Upper lobe of left lung (tissue), 4 donors: ENCODE measurements around the gene ASTN2.

ENCODE experiments used
- POLR2AphosphoS5 ChIP-seq, 2 donors: sonication (generic); formaldehyde crosslinking; IDR thresholded peaks; one replicate each; pipeline ENCODE4 v1.5.1; 2017; ENCODE audit warnings: antibody characterized with exemption in 2 of 2
- TF ChIP-seq, protein P1 (sequence below), 6 experiments: fragments of 450-650 bp in 4 of 6; fragments of 200-600 bp in 2 of 6; sonication (generic) in 2 of 6; IDR thresholded peaks; one replicate each; pipeline ENCODE4 v1.5.1; 2016 to 2019; ENCODE audit warnings: antibody characterized with exemption in 6 of 6

DNA sequence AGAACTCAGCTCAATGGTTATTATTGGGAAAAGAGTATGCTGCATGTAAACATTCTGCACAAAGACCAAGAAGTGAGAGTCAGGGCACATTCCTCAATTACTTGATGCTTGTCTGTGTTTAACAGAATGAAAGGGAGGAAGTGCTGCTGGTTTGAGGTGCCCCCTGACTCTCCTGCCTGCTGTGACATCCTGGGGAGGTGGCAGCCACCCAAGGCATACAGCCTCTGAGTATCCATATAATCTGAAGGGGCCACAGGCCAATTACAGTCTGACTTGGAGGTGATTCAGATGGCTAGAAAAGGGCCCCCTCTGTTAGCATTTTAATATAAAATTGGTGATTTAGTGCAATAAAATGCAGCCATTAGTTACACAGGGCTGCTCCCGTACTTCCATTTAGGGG lies 313.8 kb downstream of the ASTN2 start:
- TF ChIP-seq, protein P1, sequence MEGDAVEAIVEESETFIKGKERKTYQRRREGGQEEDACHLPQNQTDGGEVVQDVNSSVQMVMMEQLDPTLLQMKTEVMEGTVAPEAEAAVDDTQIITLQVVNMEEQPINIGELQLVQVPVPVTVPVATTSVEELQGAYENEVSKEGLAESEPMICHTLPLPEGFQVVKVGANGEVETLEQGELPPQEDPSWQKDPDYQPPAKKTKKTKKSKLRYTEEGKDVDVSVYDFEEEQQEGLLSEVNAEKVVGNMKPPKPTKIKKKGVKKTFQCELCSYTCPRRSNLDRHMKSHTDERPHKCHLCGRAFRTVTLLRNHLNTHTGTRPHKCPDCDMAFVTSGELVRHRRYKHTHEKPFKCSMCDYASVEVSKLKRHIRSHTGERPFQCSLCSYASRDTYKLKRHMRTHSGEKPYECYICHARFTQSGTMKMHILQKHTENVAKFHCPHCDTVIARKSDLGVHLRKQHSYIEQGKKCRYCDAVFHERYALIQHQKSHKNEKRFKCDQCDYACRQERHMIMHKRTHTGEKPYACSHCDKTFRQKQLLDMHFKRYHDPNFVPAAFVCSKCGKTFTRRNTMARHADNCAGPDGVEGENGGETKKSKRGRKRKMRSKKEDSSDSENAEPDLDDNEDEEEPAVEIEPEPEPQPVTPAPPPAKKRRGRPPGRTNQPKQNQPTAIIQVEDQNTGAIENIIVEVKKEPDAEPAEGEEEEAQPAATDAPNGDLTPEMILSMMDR (IDR thresholded peaks at IDR 0.05), result no peak
- TF ChIP-seq POLR2AphosphoS5 (IDR thresholded peaks at IDR 0.05), result no peak
